Lung (tissue), 12 donors: Measurements from ENCODE around the gene HOXB7. TPM values are rescaled to one million over a fixed set of nuclear protein-coding genes. Genes with fewer than 3 reads are reported as not detected.

Experiments
- ATAC-seq: fragments of 200-7000 bp; cut with Tn5 transposase; one replicate; pipeline ENCODE4 v1.9.1; 2020; ENCODE audit warnings: moderate number of reproducible peaks; ENCODE audit not compliant: insufficient read depth, low FRiP score
- DNase-seq, 3 donors: peaks; one replicate each; pipeline ENCODE4 v3.0.0-alpha.2; 2013 to 2017
- H3K27ac ChIP-seq, 2 donors: one replicate each; pipeline ENCODE4 v1.5.1; 2013; ENCODE audit warnings: mild to moderate bottlenecking in 2 of 2, moderate library complexity in 2 of 2, control low read depth in 1 of 2, inconsistent platforms in 1 of 2, low read depth in 1 of 2, low read length in 1 of 2
- H3K27me3 ChIP-seq, 3 donors: one replicate each; pipeline ENCODE4 v1.5.1; 2013; ENCODE audit warnings: low read length in 2 of 3; ENCODE audit not compliant: control insufficient read depth in 3 of 3, insufficient read depth in 3 of 3
- H3K36me3 ChIP-seq, 4 donors: one replicate each; pipeline ENCODE4 v1.5.1; 2013; ENCODE audit warnings: low read length in 4 of 4, mild to moderate bottlenecking in 1 of 4, moderate library complexity in 1 of 4; ENCODE audit not compliant: control insufficient read depth in 4 of 4, insufficient read depth in 4 of 4
- H3K4me1 ChIP-seq, 5 donors: one replicate each; pipeline ENCODE4 v1.5.1; 2013; ENCODE audit warnings: low read length in 5 of 5, mild to moderate bottlenecking in 2 of 5, moderate library complexity in 1 of 5; ENCODE audit not compliant: control insufficient read depth in 5 of 5, insufficient read depth in 5 of 5
- H3K4me3 ChIP-seq: one replicate; pipeline ENCODE4 v1.5.1; 2013; ENCODE audit warnings: mild to moderate bottlenecking, control low read depth, moderate library complexity
- H3K9ac ChIP-seq, 2 donors: one replicate each; pipeline ENCODE4 v1.5.1; 2013; ENCODE audit warnings: low read length in 2 of 2, control low read depth in 1 of 2; ENCODE audit not compliant: insufficient read depth in 1 of 2
- H3K9me3 ChIP-seq, 4 donors: one replicate each; pipeline ENCODE4 v1.5.1; 2013; ENCODE audit warnings: low read length in 3 of 4, mild to moderate bottlenecking in 1 of 4, moderate library complexity in 1 of 4; ENCODE audit not compliant: control insufficient read depth in 4 of 4, insufficient read depth in 3 of 4
- WGBS, 2 donors: extraction: QIAGEN DNeasy Blood & Tissue Kit; methylation state at CpG; one replicate each; pipeline ENCODE4 v1.1.7; 2013; 5-methylcytosine and 5-hydroxymethylcytosine counted together
- polyA plus RNA-seq, 2 donors: library from polyadenylated mRNA; stranded (reverse); fragments of 200-250 nt; gene quantifications; one replicate each; pipeline ENCODE4 v1.2.1, GENCODE V29; 2013
- total RNA-seq, 2 donors: library from RNA; depleted of rRNA in 1 of 2; stranded (reverse); fragments of >200 nt in 1 of 2; gene quantifications; one replicate each; pipeline ENCODE4 v1.2.1, GENCODE V29; 2014 to 2021
- TF ChIP-seq, protein P1 (sequence below): IDR thresholded peaks from 2 replicates; pipeline ENCODE4 v1.5.1; 2012; ENCODE audit warnings: mild to moderate bottlenecking; ENCODE audit errors: control extremely low read depth, extremely low read depth
- donor health status: control.
- donor health status: control.
- donor health status: Bipolar disorder and iron deficiency.
- donor health status: healthy.
- donor health status: DM: yes; HTN: yes; CAD: no.

Gene HOXB7
- total and polyA plus RNA-seq, 4 donors, result 0.43 to 3.3 (median 2.3) TPM

GRCh38 chr17:48600244-48601098 lies 10.3 kb downstream of the HOXB7 start:
- no peaks in the 10 kb centered on the region for H3K36me3 ChIP-seq
- H3K4me3 ChIP-seq, result no peak overlapping the region
- DNase-seq (no peak), ATAC-seq (no peak)
- TF ChIP-seq, protein P1, sequence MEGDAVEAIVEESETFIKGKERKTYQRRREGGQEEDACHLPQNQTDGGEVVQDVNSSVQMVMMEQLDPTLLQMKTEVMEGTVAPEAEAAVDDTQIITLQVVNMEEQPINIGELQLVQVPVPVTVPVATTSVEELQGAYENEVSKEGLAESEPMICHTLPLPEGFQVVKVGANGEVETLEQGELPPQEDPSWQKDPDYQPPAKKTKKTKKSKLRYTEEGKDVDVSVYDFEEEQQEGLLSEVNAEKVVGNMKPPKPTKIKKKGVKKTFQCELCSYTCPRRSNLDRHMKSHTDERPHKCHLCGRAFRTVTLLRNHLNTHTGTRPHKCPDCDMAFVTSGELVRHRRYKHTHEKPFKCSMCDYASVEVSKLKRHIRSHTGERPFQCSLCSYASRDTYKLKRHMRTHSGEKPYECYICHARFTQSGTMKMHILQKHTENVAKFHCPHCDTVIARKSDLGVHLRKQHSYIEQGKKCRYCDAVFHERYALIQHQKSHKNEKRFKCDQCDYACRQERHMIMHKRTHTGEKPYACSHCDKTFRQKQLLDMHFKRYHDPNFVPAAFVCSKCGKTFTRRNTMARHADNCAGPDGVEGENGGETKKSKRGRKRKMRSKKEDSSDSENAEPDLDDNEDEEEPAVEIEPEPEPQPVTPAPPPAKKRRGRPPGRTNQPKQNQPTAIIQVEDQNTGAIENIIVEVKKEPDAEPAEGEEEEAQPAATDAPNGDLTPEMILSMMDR, result no peak
- H3K27ac ChIP-seq, result no peak overlapping the region
- H3K9ac ChIP-seq, result no peak overlapping the region
- WGBS, 2 donors, result 52 to 69% methylated on average over 17 of the region's 17 CpGs
- H3K9me3 ChIP-seq, result peaks cover 0 to 2% (median 0%) of the 10 kb centered on the region in 4 donors
- H3K4me1 ChIP-seq, result peaks cover 0 to 23% (median under 1%) of the 10 kb centered on the region in 5 donors
- peaks cover 0 to 88% (median 30%) of the 10 kb centered on the region in 3 donors for H3K27me3 ChIP-seq

DNA sequence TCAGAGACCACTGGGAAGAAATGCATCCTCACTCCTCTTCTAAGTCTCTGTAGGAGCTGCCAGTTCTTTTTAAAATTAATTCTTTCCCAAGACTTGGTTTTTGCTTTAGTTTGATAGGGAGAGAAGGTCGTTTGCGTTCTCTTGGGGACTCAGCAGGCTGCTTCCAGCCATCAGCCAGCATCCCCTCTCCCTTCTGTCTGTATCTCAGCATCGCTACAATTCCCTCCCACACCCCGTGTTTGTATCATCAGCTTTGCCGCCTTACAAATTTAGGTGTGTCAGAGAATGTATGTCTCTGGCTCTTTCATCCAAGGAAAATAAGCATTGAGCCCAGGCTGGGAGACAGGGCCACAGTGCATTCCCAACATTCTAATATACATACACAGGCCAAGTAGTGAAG lies 11.5 kb downstream of the HOXB7 start:
- no peak for ATAC-seq
- H3K36me3 ChIP-seq, result peaks cover 0 to 4% (median 0%) of the 10 kb centered on the region in 4 donors
- TF ChIP-seq, protein P1, result no peak
- 68 to 80% methylated on average over 5 of the region's 5 CpGs for WGBS, 2 donors
- no peak overlapping the region for H3K27ac ChIP-seq
- H3K4me3 ChIP-seq, result no peak overlapping the region
- no peak overlapping the region for H3K9ac ChIP-seq
- peaks cover 6 to 86% (median 24%) of the 10 kb centered on the region in 3 donors for H3K27me3 ChIP-seq
- H3K4me1 ChIP-seq, result peaks cover 0 to 34% (median 6%) of the 10 kb centered on the region in 5 donors
- DNase-seq, result no peak
- no peaks in the 10 kb centered on the region for H3K9me3 ChIP-seq

DNA sequence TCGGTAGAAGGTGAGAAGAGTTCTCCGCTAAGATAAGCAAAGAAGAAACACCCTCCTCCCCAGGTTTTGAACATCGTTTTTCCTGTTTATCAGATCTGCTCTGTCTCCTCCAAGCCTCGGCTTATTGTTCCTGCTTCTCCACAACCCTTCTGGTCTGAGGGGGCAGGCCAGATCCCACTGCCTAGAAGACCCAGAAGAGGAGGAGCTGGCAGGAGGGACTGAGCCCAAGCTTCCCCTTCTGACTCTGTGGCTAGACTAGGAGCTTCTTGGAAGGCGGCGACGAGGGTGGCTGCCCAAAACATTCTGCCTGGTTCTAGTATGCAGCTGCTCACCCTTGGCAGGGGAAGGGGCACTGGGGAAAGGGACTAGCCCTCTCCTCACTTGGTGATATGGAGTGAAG lies 12.1 kb downstream of the HOXB7 start:
- WGBS, 2 donors, result 29 to 48% methylated on average over 7 of the region's 7 CpGs
- TF ChIP-seq, protein P1, result no peak
- Histone ChIP-seq H3K36me3 (peaks cover 0 to 4% (median 0%) of the 10 kb centered on the region in 4 donors), H3K9ac (peak overlapping the region in 1 of 2 donors; percentile 82), H3K4me3 (no peak overlapping the region), H3K4me1 (peaks cover 0 to 40% (median 6%) of the 10 kb centered on the region in 5 donors), H3K27me3 (peaks cover 6 to 85% (median 22%) of the 10 kb centered on the region in 3 donors), H3K9me3 (no peaks in the 10 kb centered on the region), H3K27ac (no peak overlapping the region)
- ATAC-seq (no peak), DNase-seq (peak in 1 of 3 donors; percentile 57)
